T-cell (primary cell): Measurements from ENCODE around the gene CYP27B1. TPM values are rescaled to one million over a fixed set of nuclear protein-coding genes. Genes with fewer than 3 reads are reported as not detected.

ENCODE experiments used
- ATAC-seq, 4 experiments: fragments of 200-7000 bp in 3 of 4; fragments of 150-1000 bp in 1 of 4; cut with Tn5 transposase; replicated peaks in 1 of 4; 1 replicate in 3 of 4; 2 replicates in 1 of 4; pipeline ENCODE4 v1.10.0; 2021; ENCODE audit warnings: moderate library complexity in 3 of 4, mild to moderate bottlenecking in 2 of 4, moderate number of reproducible peaks in 1 of 4
- CTCF ChIA-PET, 2 donors: fragments of 300-600 bp; sonication (Branson Sonifier 250); formaldehyde crosslinking; loops; one replicate each; lab custom pipeline; 2022; ENCODE audit warnings: antibody characterized with exemption in 2 of 2; lab: Charles Lee
- POLR2A ChIA-PET, 2 donors: fragments of 300-600 bp; sonication (Branson Sonifier 250); formaldehyde crosslinking; loops; one replicate each; lab custom pipeline; 2022; ENCODE audit warnings: antibody characterized with exemption in 2 of 2; lab: Charles Lee
- DNase-seq, 35 experiments: peaks; one replicate each; pipeline versions ENCODE4 v3.0.0 to v3.0.0-alpha.2; 2013 to 2023
- H3K27ac ChIP-seq: one replicate; pipeline ENCODE4 v1.5.1; 2013; ENCODE audit warnings: low read length
- H3K27me3 ChIP-seq, 2 experiments: replicated peaks in 1 of 2; 1 replicate in 1 of 2; 2 replicates in 1 of 2; pipeline versions ENCODE4 v1.6.1 to v1.7.0; 2013; ENCODE audit warnings: low read length in 1 of 2, mixed read lengths in 1 of 2; ENCODE audit not compliant: control insufficient read depth in 2 of 2, insufficient read depth in 2 of 2; ENCODE audit errors: extremely low read depth in 1 of 2
- H3K36me3 ChIP-seq, 2 donors: 1 replicate in 1 of 2; 2 replicates in 1 of 2; pipeline versions ENCODE4 v1.6.1 to v1.7.0; 2013; ENCODE audit warnings: low read length in 1 of 2; ENCODE audit not compliant: control insufficient read depth in 2 of 2, insufficient read depth in 1 of 2; ENCODE audit errors: extremely low read depth in 1 of 2
- H3K4me1 ChIP-seq, 2 experiments: 1 replicate in 1 of 2; 2 replicates in 1 of 2; pipeline versions ENCODE4 v1.6.1 to v1.7.0; 2013; ENCODE audit warnings: low read length in 2 of 2, mixed read lengths in 1 of 2; ENCODE audit not compliant: insufficient read depth in 2 of 2, control insufficient read depth in 1 of 2; ENCODE audit errors: extremely low read depth in 1 of 2
- H3K4me3 ChIP-seq, 2 donors: 1 replicate in 1 of 2; 2 replicates in 1 of 2; pipeline versions ENCODE4 v1.5.1 to v1.7.0; 2013; ENCODE audit warnings: mild to moderate bottlenecking in 2 of 2, low read length in 1 of 2, moderate library complexity in 1 of 2; ENCODE audit not compliant: control insufficient read depth in 1 of 2; ENCODE audit errors: extremely low read depth in 1 of 2
- H3K9me3 ChIP-seq: 2 replicates; pipeline ENCODE4 v1.7.0; 2013
- H3K27ac Mint-ChIP-seq, 2 donors: one replicate each; pipeline ENCODE4 v1.8.0; 2020 to 2021; ENCODE audit warnings: mild to moderate bottlenecking in 2 of 2, mixed read lengths in 2 of 2
- H3K27me3 Mint-ChIP-seq, 2 donors: one replicate each; pipeline ENCODE4 v1.8.0; 2021 to 2022; ENCODE audit warnings: mixed read lengths in 2 of 2
- H3K36me3 Mint-ChIP-seq: one replicate; pipeline ENCODE4 v1.8.0; 2021; ENCODE audit warnings: mixed read lengths
- H3K4me1 Mint-ChIP-seq, 3 donors: one replicate each; pipeline ENCODE4 v1.8.0; 2020 to 2022; ENCODE audit warnings: mixed read lengths in 3 of 3, mild to moderate bottlenecking in 1 of 3
- H3K4me3 Mint-ChIP-seq, 3 donors: one replicate each; pipeline ENCODE4 v1.8.0; 2020 to 2022; ENCODE audit warnings: mild to moderate bottlenecking in 3 of 3, mixed read lengths in 3 of 3, moderate library complexity in 3 of 3
- H3K9me3 Mint-ChIP-seq, 3 donors: one replicate each; pipeline ENCODE4 v1.8.0; 2020 to 2022; ENCODE audit warnings: mixed read lengths in 3 of 3
- WGBS: methylation state at CpG from one replicate; pipeline ENCODE4 v1.1.5; 2013; ENCODE audit warnings: missing lambda C conversion rate; ENCODE audit not compliant: insufficient coverage; 5-methylcytosine and 5-hydroxymethylcytosine counted together
- total RNA-seq, 35 experiments: library from RNA in 6 of 35; stranded (reverse) in 6 of 35; fragments of 120-200 nt in 1 of 35; gene quantifications; one replicate each; pipeline versions ENCODE4 v1.2.1 to v1.2.4 and lab custom pipeline; 2013 to 2026

The CYP27B1 gene
- total RNA-seq, 5 donors from 2014 or later (not counting 1 experiment from before 2014, with no cell fraction given), result 0.76 to 2.1 (median 1.2) TPM

GRCh38 chr12:57771873-57772428 lies 5.1 kb upstream of the CYP27B1 start, which contains the start of gene METTL1:
TSS of gene METTL1 (minus strand) at chr12:57772105. CDS start at chr12:57772083, 22 bp downstream.
- Histone ChIP-seq H3K4me3 (peak within 1 kb of the TSS; percentile 74 to 91), H3K36me3 (peaks cover 6% of the 10 kb centered on the region in 2 donors), H3K4me1 (peaks cover 9 to 26% of the 10 kb centered on the region in 2 experiments), H3K27me3 (peaks cover 4% of the 10 kb centered on the region in 2 experiments), H3K9me3 (no peaks in the 10 kb centered on the region), H3K27ac (peak within 1 kb of the TSS; percentile 61)
- POLR2A ChIA-PET, result interaction anchor here (0.6 to 1.0 kb wide), 4 partner anchors 11 to 30 kb away, joined by 3 to 10 read pairs (median 6); no protein-coding TSS in a partner anchor
- Mint-ChIP-seq H3K9me3 (no peaks in the 10 kb centered on the region), H3K36me3 (peaks cover 13% of the 10 kb centered on the region), H3K4me3 (peak within 1 kb of the TSS; percentile 94 to 96 (median 95)), H3K27me3 (peaks cover 0 to 4% of the 10 kb centered on the region in 2 donors), H3K27ac (peak within 1 kb of the TSS; percentile 93 to 94), H3K4me1 (peaks cover 11 to 23% (median 21%) of the 10 kb centered on the region in 3 donors)
- WGBS, result under 1% methylated on average over 23 of the region's 28 CpGs
- ATAC-seq, result peak; percentile 90 to 92 (median 90)
- CTCF ChIA-PET, result interaction anchor here (0.7 to 1.3 kb wide), 5 partner anchors 9 to 18 kb away, joined by 3 to 11 read pairs (median 4); partner anchors contain the start of gene TSFM (in 2 of the 2)
- DNase-seq, result peak; percentile 74 to 93 (median 85)

DNA sequence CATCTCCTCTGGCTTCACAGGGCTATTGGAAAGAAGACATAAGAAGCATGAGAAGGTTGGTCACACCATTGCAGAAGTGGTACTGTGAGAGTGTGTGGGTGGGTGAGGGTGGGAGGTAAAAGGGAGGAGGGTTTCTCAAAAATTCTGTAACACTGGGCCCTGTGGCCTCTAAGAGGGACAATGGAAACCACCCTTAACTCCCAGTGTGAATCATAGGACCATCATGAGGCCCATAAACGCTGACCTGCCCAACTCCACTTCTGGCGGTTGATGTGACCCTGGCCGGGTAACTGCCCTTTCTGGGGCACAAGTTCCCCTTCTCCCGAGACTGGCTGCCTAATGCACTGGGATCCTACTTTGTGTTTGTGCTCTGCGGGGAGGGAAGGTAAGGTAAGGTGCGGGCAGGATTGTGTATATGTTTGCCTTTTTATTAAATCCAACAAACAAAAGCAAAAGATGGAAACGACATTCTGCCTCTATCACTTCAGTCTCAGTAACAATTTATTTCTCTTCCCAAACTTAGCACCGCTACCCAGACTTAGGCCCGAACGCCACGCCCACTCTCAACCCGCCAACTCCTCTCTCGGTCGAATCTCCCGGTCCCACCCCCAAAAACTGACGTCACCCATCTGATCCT lies 4.5 kb upstream of the CYP27B1 start:
- ATAC-seq (peak; percentile 60 to 77 (median 66)), DNase-seq (peak in 33 of 35 experiments; percentile 50 to 89 (median 70))
- peaks cover 12 to 32% of the 10 kb centered on the region in 2 experiments for H3K4me1 ChIP-seq
- Mint-ChIP-seq H3K4me1 (peaks cover 17 to 29% (median 27%) of the 10 kb centered on the region in 3 donors), H3K9me3 (no peaks in the 10 kb centered on the region), H3K4me3 (peak overlapping the region; percentile 94 to 96 (median 95)), H3K27ac (peak overlapping the region; percentile 93 to 94), H3K27me3 (peaks cover 4 to 10% of the 10 kb centered on the region in 2 donors), H3K36me3 (peaks cover 13% of the 10 kb centered on the region)
- H3K27me3 ChIP-seq, result peaks cover 10% of the 10 kb centered on the region in 2 experiments
- peaks cover 6% of the 10 kb centered on the region in 2 donors for H3K36me3 ChIP-seq
- CTCF ChIA-PET, result interaction anchor here (0.7 to 1.3 kb wide), 5 partner anchors 10 to 15 kb away, joined by 3 to 11 read pairs (median 4); partner anchors contain the start of gene TSFM (in 2 of the 2)
- no peaks in the 10 kb centered on the region for H3K9me3 ChIP-seq
- peak overlapping the region; percentile 61 for H3K27ac ChIP-seq
- peak overlapping the region; percentile 74 to 91 for H3K4me3 ChIP-seq
- WGBS, result 11% methylated on average over 10 of the region's 16 CpGs
- POLR2A ChIA-PET, result interaction anchor here (0.6 to 1.0 kb wide), 3 partner anchors 12 to 30 kb away, joined by 4 to 10 read pairs (median 7); no protein-coding TSS in a partner anchor

- Mint-ChIP-seq H3K36me3 (peaks cover 10% of the 10 kb centered on the region), H3K9me3 (no peaks in the 10 kb centered on the region), H3K4me3 (peak overlapping the region; percentile 25 to 95 (median 56)), H3K27me3 (peaks cover 7 to 15% of the 10 kb centered on the region in 2 donors), H3K4me1 (peaks cover 20 to 31% (median 29%) of the 10 kb centered on the region in 3 donors), H3K27ac (peak overlapping the region; percentile 31 to 34)
- Histone ChIP-seq H3K27ac (no peak overlapping the region), H3K4me3 (no peak overlapping the region), H3K27me3 (peaks cover 14 to 16% of the 10 kb centered on the region in 2 experiments), H3K36me3 (peaks cover 4 to 6% of the 10 kb centered on the region in 2 donors), H3K9me3 (no peaks in the 10 kb centered on the region), H3K4me1 (peaks cover 15 to 38% of the 10 kb centered on the region in 2 experiments)
- WGBS, result 100% methylated on average over 2 of the region's 4 CpGs
- no peak for ATAC-seq
- POLR2A ChIA-PET, result no interaction called here
- CTCF ChIA-PET, result interaction anchor here in 1 of 2 donors (0.7 kb wide), 1 partner anchor 14 kb away, joined by 3 read pairs; no protein-coding TSS in a partner anchor
- DNase-seq, result no peak
These were observed 3.9 kb upstream of the CYP27B1 start for GRCh38 chr12:57770734-57771133.

DNA sequence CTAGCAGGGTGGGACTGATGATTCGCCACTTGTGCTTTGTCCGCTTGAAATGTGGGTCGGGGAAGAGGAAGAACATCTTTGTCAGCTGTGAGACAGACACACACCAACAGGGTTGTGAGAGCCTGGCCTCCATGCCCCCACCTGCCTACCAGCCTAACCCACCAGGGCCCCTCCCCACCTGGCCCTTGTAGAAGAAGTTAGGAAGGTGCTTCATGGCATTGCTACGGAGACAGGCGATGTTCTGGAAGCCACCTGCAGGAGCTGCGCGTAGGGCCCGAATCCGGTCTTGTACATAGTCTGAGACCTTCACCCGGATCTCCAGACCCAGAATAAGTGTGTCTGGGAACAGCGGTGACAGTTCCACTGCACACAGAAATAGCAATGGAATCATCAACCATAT lies 2.7 kb upstream of the CYP27B1 start:
- peaks cover 18 to 49% of the 10 kb centered on the region in 2 experiments for H3K4me1 ChIP-seq
- 100% methylated on average over 3 of the region's 11 CpGs for WGBS
- H3K27ac ChIP-seq, result no peak overlapping the region
- peaks cover 16 to 28% of the 10 kb centered on the region in 2 experiments for H3K27me3 ChIP-seq
- Mint-ChIP-seq H3K4me1 (peaks cover 30 to 40% (median 40%) of the 10 kb centered on the region in 3 donors), H3K4me3 (peak overlapping the region in 2 of 3 donors; percentile 11 to 25), H3K27ac (no peak overlapping the region), H3K36me3 (peaks cover 7% of the 10 kb centered on the region), H3K9me3 (no peaks in the 10 kb centered on the region), H3K27me3 (peaks cover 7 to 24% of the 10 kb centered on the region in 2 donors)
- POLR2A ChIA-PET, result no interaction called here
- H3K4me3 ChIP-seq, result no peak overlapping the region
- no peak for ATAC-seq
- no peaks in the 10 kb centered on the region for H3K9me3 ChIP-seq
- no peak for DNase-seq
- CTCF ChIA-PET, result no interaction called here
- peaks cover 3 to 6% of the 10 kb centered on the region in 2 donors for H3K36me3 ChIP-seq

DNA sequence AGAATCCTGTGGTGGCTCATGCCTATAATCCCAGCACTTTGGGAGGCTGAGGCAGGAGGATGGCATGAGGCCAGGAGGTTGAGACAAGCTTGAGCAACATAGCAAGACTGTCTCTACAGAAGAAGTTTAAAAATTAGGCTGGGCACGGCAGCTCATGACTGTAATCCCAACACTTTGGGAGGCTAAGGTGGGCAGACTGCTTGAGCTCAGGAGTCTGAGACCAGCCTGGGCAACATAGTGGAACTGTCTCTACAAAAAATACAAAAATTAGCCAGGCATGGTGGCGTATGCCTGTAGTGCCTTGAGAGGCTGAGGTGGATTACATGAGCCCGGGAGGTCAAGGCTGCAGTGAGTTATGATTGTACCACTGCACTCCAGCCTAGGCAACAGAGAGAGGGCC lies 998 bp upstream of the CYP27B1 start:
- H3K27ac Mint-ChIP-seq, result no peak overlapping the region
- peaks cover 18 to 47% of the 10 kb centered on the region in 2 experiments for H3K4me1 ChIP-seq
- no peaks in the 10 kb centered on the region for H3K9me3 Mint-ChIP-seq
- no peak overlapping the region for H3K4me3 Mint-ChIP-seq
- peaks cover 31 to 44% (median 39%) of the 10 kb centered on the region in 3 donors for H3K4me1 Mint-ChIP-seq
- no peak for ATAC-seq
- peaks cover 16 to 36% of the 10 kb centered on the region in 2 donors for H3K27me3 Mint-ChIP-seq
- H3K4me3 ChIP-seq, result no peak overlapping the region
- no peak overlapping the region for H3K27ac ChIP-seq
- no peaks in the 10 kb centered on the region for H3K9me3 ChIP-seq
- peaks cover 7% of the 10 kb centered on the region for H3K36me3 Mint-ChIP-seq
- DNase-seq, result no peak
- ChIA-PET POLR2A (interaction anchor here in 1 of 2 donors (1.3 kb wide), 1 partner anchor 11 kb away, joined by 4 read pairs; no protein-coding TSS in a partner anchor), CTCF (interaction anchor here (0.8 to 2.3 kb wide), 2 partner anchors 11 to 15 kb away, joined by 3 to 7 read pairs; partner anchors contain the start of gene TSFM (in 1 of the 2))
- peaks cover 19 to 35% of the 10 kb centered on the region in 2 experiments for H3K27me3 ChIP-seq
- 100% methylated on average over 1 of the region's 3 CpGs for WGBS
- H3K36me3 ChIP-seq, result peaks cover 3 to 6% of the 10 kb centered on the region in 2 donors
